Measurements from ENCODE around the gene FADS1.

DNA sequence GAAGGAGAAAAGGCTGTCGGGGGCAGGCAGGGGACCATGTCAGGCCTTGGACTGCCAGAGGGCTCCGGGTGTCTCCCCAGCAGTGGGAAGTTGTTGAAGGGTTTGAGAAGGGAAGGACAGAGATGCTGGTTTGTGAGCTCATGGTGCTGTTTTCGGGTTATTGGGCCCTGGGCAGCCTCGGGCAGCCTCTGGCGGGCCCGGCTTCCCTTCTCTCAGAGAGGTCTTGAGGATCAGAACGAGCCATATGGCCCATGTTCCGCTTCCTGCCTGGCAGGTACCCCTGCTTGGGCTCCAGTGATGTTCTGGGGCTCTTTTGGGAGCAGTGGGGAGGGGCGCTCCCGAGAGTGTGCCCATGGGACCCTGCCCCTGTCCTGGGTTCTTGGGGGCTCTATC is 54.6 kb downstream of the FADS1 start:
- TF ChIP-seq, protein P1, sequence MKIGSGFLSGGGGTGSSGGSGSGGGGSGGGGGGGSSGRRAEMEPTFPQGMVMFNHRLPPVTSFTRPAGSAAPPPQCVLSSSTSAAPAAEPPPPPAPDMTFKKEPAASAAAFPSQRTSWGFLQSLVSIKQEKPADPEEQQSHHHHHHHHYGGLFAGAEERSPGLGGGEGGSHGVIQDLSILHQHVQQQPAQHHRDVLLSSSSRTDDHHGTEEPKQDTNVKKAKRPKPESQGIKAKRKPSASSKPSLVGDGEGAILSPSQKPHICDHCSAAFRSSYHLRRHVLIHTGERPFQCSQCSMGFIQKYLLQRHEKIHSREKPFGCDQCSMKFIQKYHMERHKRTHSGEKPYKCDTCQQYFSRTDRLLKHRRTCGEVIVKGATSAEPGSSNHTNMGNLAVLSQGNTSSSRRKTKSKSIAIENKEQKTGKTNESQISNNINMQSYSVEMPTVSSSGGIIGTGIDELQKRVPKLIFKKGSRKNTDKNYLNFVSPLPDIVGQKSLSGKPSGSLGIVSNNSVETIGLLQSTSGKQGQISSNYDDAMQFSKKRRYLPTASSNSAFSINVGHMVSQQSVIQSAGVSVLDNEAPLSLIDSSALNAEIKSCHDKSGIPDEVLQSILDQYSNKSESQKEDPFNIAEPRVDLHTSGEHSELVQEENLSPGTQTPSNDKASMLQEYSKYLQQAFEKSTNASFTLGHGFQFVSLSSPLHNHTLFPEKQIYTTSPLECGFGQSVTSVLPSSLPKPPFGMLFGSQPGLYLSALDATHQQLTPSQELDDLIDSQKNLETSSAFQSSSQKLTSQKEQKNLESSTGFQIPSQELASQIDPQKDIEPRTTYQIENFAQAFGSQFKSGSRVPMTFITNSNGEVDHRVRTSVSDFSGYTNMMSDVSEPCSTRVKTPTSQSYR (CRISPR knock-in tag; IDR thresholded peaks at IDR 0.05; ENCODE audit: borderline replicate concordance), result no peak
- TF ChIP-seq GATAD2A (CRISPR knock-in tag; IDR thresholded peaks at IDR 0.05) (no peak), ZBTB7B (CRISPR knock-in tag; IDR thresholded peaks at IDR 0.05) (no peak), SMAD3 (CRISPR knock-in tag; IDR thresholded peaks at IDR 0.05) (no peak), ZC3H13 (CRISPR knock-in tag; IDR thresholded peaks at IDR 0.05) (no peak), ZNF160 (CRISPR knock-in tag; IDR thresholded peaks at IDR 0.05) (no peak)
- TF ChIP-seq, protein P2, sequence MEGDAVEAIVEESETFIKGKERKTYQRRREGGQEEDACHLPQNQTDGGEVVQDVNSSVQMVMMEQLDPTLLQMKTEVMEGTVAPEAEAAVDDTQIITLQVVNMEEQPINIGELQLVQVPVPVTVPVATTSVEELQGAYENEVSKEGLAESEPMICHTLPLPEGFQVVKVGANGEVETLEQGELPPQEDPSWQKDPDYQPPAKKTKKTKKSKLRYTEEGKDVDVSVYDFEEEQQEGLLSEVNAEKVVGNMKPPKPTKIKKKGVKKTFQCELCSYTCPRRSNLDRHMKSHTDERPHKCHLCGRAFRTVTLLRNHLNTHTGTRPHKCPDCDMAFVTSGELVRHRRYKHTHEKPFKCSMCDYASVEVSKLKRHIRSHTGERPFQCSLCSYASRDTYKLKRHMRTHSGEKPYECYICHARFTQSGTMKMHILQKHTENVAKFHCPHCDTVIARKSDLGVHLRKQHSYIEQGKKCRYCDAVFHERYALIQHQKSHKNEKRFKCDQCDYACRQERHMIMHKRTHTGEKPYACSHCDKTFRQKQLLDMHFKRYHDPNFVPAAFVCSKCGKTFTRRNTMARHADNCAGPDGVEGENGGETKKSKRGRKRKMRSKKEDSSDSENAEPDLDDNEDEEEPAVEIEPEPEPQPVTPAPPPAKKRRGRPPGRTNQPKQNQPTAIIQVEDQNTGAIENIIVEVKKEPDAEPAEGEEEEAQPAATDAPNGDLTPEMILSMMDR (CRISPR knock-in tag; IDR thresholded peaks at IDR 0.05), result no peak

Data from HepG2 (cell line).